HG03175 (cell line): ENCODE data around the gene SLC30A9.

ENCODE experiments used
- ATAC-seq: cut with Tn5 transposase; IDR thresholded peaks from one replicate; pipeline ENCODE4 v1.9.1; 2021; ENCODE audit warnings: mild to moderate bottlenecking, moderate library complexity; ENCODE audit not compliant: unreplicated experiment

The SLC30A9 gene

GRCh38 chr4:41990365-41991111, at the start of gene SLC30A9:
Gene SLC30A9, plus strand, starts transcription at chr4:41990530. Its CDS starts 122 bp downstream, at chr4:41990652.
- ATAC-seq = peak; percentile 99

DNA sequence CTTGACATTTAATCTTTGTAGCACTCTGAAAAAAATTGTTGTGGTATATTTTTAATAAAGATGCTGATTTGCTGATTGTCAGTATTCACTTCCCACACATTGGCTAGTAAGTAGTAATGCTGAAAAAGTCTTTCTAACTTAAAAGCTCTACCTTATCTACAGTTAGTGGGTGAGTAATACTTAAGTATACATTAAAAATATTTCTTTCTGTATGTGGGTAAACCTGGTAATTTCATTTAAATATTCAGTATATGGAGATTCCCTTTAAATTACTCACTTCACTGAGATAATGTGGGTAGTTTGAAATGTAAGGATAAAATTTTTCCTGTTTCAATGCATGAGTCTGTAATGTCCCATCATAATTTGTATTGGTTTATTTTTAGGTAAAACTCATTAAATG, 49.5 kb upstream of the SLC30A9 start:
- no peak for ATAC-seq

DNA sequence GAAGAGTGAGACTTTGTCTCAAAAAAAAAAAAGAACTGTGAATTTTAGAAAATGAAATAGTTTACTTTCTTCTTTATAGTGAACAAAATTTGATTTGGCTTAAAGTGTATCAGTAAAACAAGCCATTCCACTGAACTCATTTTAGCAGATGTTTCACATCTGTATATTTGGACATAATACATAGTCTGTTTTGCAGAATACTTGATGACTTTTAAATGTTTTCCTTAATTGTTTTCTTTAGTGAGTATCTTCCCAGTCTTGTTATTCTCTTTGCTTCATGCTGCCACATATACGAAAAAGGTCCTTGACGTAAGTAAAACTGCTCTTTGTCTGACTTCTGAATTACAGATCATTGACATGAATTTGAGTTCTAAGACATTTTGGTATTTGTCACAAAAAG, 46.8 kb upstream of the SLC30A9 start:
- no peak for ATAC-seq

DNA sequence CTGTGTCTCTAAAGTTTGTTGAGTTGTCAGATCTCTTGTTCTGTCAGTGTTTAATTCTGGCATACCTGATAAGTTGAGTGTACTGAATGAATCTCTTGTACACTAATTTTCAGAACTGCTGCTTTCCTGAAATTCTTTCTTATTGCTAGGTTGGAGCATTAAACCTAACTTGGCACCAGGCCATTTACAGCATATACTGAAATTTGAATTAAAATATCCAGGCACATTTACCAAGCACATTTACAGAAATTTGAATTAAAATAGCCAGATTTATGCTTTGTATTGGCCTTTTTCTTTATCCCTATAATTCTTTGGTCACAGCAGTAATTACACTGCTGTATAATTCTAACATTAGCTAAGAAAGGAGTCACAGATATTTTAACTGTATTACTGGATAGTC, 46.2 kb upstream of the SLC30A9 start:
- no peak for ATAC-seq

DNA sequence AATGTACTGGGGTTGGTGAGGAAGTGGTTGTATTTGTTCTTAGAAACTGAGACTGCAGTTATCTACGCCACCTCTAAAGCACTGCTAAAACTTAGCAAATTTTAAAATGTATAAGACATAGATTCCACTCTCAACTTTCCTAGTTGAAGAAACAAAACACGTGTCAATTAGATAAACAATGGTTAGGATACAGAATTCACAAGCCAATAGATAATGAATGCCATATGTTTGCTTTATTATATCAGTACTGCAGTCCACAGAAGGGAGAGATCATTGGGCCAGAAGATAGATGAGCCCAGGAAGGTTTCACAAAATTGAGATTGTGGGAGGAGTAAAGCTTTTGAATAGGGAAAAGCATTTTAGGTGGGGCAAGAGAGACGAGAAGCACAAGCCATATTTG, 40.8 kb upstream of the SLC30A9 start:
- no peak for ATAC-seq

- ATAC-seq = peak; percentile 69
Observed at GRCh38 chr4:41957634-41958033, 32.7 kb upstream of the SLC30A9 start.

- ATAC-seq = no peak
Observed at GRCh38 chr4:41963105-41963504, 27.2 kb upstream of the SLC30A9 start.

- no peak for ATAC-seq
Observed at GRCh38 chr4:41964401-41964800, 25.9 kb upstream of the SLC30A9 start.

- ATAC-seq = no peak
Observed at GRCh38 chr4:41967392-41967791, 22.9 kb upstream of the SLC30A9 start.

GRCh38 chr4:41969671-41970070, 20.7 kb upstream of the SLC30A9 start:
- ATAC-seq = no peak

- no peak for ATAC-seq
Observed at GRCh38 chr4:41975341-41975740, 15.0 kb upstream of the SLC30A9 start.

DNA sequence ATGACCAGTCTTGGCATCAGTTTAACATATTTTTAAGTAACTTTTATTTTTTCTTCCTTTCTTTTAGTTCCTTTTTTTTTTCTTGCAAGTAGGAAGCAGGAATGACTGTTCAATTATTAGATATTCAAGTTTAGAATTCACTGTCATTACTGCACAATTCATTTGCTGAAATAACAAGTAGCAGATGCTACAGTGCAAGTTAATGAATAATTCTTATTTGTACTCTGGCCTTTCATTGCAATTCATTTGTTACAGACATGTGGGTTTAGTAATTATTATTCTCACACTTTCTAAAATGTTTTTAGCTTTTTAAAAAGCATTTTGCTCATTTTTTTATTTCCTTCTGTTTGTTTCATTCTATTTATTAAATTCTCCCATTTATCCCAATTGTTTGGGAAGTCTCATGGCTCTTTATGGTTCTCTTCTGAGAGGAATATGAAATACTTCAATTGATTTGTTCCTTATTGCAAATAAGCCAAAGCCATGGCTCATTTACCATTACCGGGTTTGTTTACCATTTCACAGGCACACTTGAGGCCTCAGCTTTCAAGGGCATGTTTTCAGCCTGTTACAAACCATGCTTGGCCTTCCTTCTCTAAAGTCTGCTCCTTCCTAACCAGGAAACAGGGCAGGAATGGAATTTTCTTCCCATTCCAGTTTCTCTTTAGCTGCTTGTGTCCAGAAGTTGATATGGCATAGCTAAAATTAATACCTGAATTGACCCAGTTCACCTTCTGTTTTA, 13.4 kb upstream of the SLC30A9 start:
- ATAC-seq = no peak

DNA sequence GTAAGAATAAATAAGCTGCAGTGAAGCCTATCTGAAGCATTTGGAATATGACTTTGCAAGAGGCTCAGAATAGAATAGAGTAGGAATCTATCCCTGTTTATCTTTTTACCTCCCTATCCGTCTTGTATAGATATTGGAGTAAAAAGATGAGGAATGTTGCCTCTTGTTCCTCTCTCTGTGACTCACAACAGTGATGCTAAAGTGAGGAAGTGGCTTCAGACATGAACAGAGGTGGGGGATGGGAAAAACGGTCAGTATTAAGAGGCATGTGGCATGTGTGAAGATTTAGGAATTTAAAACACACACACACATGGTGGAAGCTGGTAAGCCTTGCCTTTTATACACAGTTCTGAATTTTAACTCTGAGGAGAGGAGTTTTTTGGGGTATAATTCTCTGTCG, 12.6 kb upstream of the SLC30A9 start:
- ATAC-seq = no peak

- ATAC-seq = no peak
Observed at GRCh38 chr4:41981456-41981855, 8.9 kb upstream of the SLC30A9 start, which contains the start of gene DCAF4L1. Gene DCAF4L1, plus strand, starts transcription at chr4:41981756. Its CDS starts 37 bp downstream, at chr4:41981793.

DNA sequence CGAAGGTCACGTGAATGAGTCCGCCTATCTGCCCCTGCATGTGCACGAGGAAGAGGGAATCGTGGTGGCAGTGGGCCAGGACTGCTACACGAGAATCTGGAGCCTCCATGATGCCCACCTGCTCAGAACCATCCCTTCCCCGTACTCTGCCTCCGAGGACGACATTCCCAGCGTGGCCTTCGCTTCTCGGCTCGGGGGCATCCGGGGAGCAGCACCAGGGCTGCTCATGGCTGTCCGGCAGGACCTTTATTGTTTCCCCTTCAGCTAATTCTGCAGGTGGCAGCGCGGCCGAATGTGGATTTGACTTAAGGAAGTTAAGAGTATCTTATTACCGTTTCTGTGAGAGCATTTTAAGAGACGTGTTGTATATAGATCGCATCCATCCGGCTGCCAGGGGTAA, 7.6 kb upstream of the SLC30A9 start:
- ATAC-seq = no peak

DNA sequence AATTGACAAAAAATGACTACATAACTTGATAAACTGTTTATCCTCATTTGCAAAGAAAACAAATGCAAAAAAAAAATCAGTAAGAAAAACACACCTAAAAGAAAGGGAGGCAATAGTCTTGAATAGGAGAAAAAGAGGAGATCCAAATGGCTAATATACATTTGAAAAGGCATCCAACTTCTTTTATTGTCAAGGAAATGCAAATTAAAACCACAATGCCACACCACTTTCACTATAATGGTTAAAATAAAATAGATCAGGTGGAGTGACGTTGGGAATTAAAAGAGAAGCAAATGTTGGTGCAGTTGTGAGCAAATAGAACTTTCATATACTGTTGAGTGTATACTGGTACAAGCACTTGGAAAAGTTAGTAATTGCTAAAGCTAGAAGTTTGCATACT, 5.2 kb upstream of the SLC30A9 start:
- no peak for ATAC-seq

GRCh38 chr4:41989994-41990364, 351 bp upstream of the SLC30A9 start:
- ATAC-seq = peak; percentile 11

GRCh38 chr4:41991916-41992767, 1.8 kb downstream of the SLC30A9 start:
- ATAC-seq = no peak

GRCh38 chr4:41992967-41993857, 2.9 kb downstream of the SLC30A9 start:
- ATAC-seq = no peak

DNA sequence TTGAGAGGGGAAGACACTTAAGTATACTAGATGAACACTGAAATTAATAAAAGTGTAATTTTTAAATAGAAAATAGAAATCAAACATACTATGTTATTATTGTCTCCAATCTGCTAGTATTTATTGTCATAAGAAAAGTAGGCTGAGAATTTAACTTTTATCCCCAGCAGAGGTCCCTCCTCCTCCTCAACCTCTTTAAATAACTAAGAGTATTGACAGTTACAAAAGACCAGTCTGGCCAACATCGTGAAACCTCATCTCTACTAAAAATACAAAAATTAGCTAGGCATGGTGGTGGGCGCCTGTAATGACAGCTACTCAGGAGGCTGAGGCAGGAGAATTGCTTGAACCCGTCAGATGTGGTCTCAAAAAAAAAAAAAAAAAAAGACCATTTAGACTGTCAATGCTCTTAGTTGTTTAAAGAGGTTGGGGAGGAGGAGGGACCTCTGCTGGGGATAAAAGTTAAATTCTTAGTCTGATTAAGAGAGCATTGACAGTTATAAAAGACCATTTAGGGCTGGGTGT, 4.2 kb downstream of the SLC30A9 start:
- ATAC-seq = no peak
